Small intestine (tissue), 16 donors: ENCODE measurements around the gene PTPRB. TPM values are rescaled to one million over a fixed set of nuclear protein-coding genes. Genes with fewer than 3 reads are reported as not detected.

Experiments used
- DNase-seq, 2 donors: peaks; one replicate each; pipeline versions ENCODE4 v3.0.0 to v3.0.0-alpha.2; 2013
- FAIRE-seq: peaks from 2 replicates; lab custom pipeline; 2012; peaks lifted over from hg19 to GRCh38; lab: Jason Lieb, UNC
- H3K27ac ChIP-seq, 3 donors: one replicate each; pipeline ENCODE4 v1.5.1; 2013; ENCODE audit warnings: low read length in 2 of 3, mild to moderate bottlenecking in 2 of 3, control low read depth in 1 of 3, inconsistent platforms in 1 of 3, low read depth in 1 of 3, moderate library complexity in 1 of 3
- H3K27me3 ChIP-seq, 3 donors: one replicate each; pipeline ENCODE4 v1.6.1; 2013; ENCODE audit warnings: low read length in 3 of 3, inconsistent platforms in 1 of 3; ENCODE audit not compliant: control insufficient read depth in 3 of 3, insufficient read depth in 3 of 3
- H3K36me3 ChIP-seq, 3 donors: one replicate each; pipeline ENCODE4 v1.6.1; 2013; ENCODE audit warnings: low read length in 3 of 3, inconsistent platforms in 1 of 3, low read depth in 1 of 3, mild to moderate bottlenecking in 1 of 3, moderate library complexity in 1 of 3; ENCODE audit not compliant: control insufficient read depth in 3 of 3, insufficient read depth in 2 of 3
- H3K4me1 ChIP-seq, 3 donors: one replicate each; pipeline ENCODE4 v1.6.1; 2013; ENCODE audit warnings: low read length in 2 of 3, inconsistent platforms in 1 of 3, low read depth in 1 of 3, mild to moderate bottlenecking in 1 of 3, moderate library complexity in 1 of 3; ENCODE audit not compliant: control insufficient read depth in 3 of 3, insufficient read depth in 2 of 3
- H3K4me3 ChIP-seq, 3 donors: one replicate each; pipeline ENCODE4 v1.5.1; 2013; ENCODE audit warnings: low read length in 3 of 3, control low read depth in 1 of 3, inconsistent platforms in 1 of 3, low read depth in 1 of 3, mild to moderate bottlenecking in 1 of 3, moderate library complexity in 1 of 3
- H3K9me3 ChIP-seq, 2 donors: one replicate each; pipeline ENCODE4 v1.6.1; 2013; ENCODE audit warnings: low read depth in 1 of 2, low read length in 1 of 2; ENCODE audit not compliant: control insufficient read depth in 2 of 2, insufficient read depth in 1 of 2
- WGBS, 3 donors: extraction: QIAGEN DNeasy Blood & Tissue Kit; methylation state at CpG; one replicate each; pipeline ENCODE4 v1.1.7; 2013; 5-methylcytosine and 5-hydroxymethylcytosine counted together
- long read RNA-seq, 10 donors: transcript quantifications; one replicate each; lab custom pipeline, GENCODE V29; 2026
- polyA plus RNA-seq, 4 donors: library from polyadenylated mRNA; stranded (reverse) in 3 of 4; unstranded in 1 of 4; fragments of 200-250 nt in 3 of 4; fragments of 120-200 nt in 1 of 4; gene quantifications; one replicate each; pipeline versions ENCODE4 v1.2.1 to v1.2.3, GENCODE V29; 2013
- donor health status: healthy with polysubstance abuse.
- donor health status: control.
- donor health status: control.
- donor health status: Bipolar disorder and iron deficiency.
- donor health status: healthy.

Gene PTPRB
- polyA plus RNA-seq = 10 to 100 TPM in 1 of 4 donors, 1 to 10 TPM in 3; 1.8 to 24.4 (median 3.3) TPM
- long read RNA-seq, donor 1, partial matches to known transcripts = 0 of 1 reads
- long read RNA-seq, donor 1, other reads (novel, unspliced or antisense) = 0 of 1 reads
- long read RNA-seq, donor 2 = 0 reads
- long read RNA-seq, donor 3 = 0 reads
- long read RNA-seq, donor 4 = 0 reads
- long read RNA-seq, donor 5 = 0 reads
- long read RNA-seq, donor 6 = 0 reads
- long read RNA-seq, donor 7 = 0 reads
- long read RNA-seq, donor 8 = 0 reads
- long read RNA-seq, donor 9 = 0 reads
- long read RNA-seq, donor 10 = 0 reads

DNA sequence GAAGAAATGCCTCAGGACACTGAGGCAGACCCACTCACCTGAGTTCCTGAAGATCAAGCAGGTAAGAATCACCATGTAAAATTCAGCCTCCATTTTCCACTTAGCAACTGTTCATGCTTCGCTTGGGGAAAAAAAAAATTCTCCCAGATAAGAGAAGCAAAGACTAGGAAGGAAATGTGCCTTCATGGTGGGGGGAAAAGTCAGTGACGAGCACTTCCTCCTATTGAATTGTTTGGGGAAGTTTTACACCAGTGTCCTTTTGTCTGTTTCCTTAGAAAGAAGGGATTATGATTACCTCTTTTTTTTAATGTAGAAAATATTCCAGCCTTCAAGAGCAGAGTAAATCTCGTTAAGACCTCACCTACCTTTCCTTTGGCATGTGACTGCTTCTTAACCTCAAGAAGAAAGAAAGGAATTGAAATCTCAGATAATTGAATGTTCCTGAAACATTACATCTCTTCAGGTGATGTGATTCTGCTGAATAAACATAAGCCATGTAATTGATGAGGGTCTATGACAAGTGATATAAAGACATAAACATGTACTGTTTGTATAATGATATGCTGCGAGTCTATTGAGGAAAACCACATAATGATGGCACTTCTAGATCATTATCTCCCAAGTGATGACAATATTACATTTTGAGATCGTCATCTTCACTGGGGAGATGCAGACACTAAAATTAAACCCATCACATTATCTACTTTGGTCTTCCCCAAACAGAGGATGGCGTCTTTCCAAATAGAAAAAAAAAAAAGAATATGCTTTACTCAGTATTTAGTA, at the start of gene PTPRB:
Gene PTPRB, minus strand, starts transcription at position 127 of the 783 bp plus-strand sequence. Its CDS starts 34 bp downstream, at position 93.
- FAIRE-seq (no peak), DNase-seq (no peak)
- Histone ChIP-seq H3K36me3 (no peaks in the 10 kb centered on the region), H3K9me3 (peaks cover 0 to 3% of the 10 kb centered on the region in 2 donors), H3K4me3 (no peak within 1 kb of the TSS), H3K4me1 (no peaks in the 10 kb centered on the region), H3K27ac (peak within 1 kb of the TSS in 1 of 3 donors; percentile 89), H3K27me3 (peaks cover 0 to 4% (median 0%) of the 10 kb centered on the region in 3 donors)
- 63 to 72% (median 65%) methylated on average over 6 of the region's 6 CpGs for WGBS, 3 donors

- Histone ChIP-seq H3K27ac (no peak overlapping the region), H3K9me3 (no peaks in the 10 kb centered on the region), H3K4me3 (no peak overlapping the region), H3K27me3 (no peaks in the 10 kb centered on the region), H3K4me1 (no peaks in the 10 kb centered on the region), H3K36me3 (no peaks in the 10 kb centered on the region)
- WGBS, 3 donors = 55 to 67% (median 58%) methylated on average over 1 of the region's 1 CpG
- FAIRE-seq (no peak), DNase-seq (no peak)
Measured at GRCh38 chr12:70686907-70687306, 49.7 kb upstream of the PTPRB start.

GRCh38 chr12:70686299-70686698, 49.1 kb upstream of the PTPRB start:
- DNase-seq (no peak), FAIRE-seq (no peak)
- H3K4me3 ChIP-seq = no peak overlapping the region
- H3K9me3 ChIP-seq = no peaks in the 10 kb centered on the region
- WGBS, 3 donors = 71 to 92% (median 85%) methylated on average over 2 of the region's 2 CpGs
- H3K4me1 ChIP-seq = no peaks in the 10 kb centered on the region
- no peaks in the 10 kb centered on the region for H3K36me3 ChIP-seq
- H3K27me3 ChIP-seq = no peaks in the 10 kb centered on the region
- no peak overlapping the region for H3K27ac ChIP-seq

GRCh38 chr12:70683976-70684375, 46.7 kb upstream of the PTPRB start:
- no peak for DNase-seq
- Histone ChIP-seq H3K27me3 (no peaks in the 10 kb centered on the region), H3K4me3 (no peak overlapping the region), H3K27ac (no peak overlapping the region), H3K9me3 (peaks cover 0 to 5% of the 10 kb centered on the region in 2 donors), H3K36me3 (no peaks in the 10 kb centered on the region), H3K4me1 (no peaks in the 10 kb centered on the region)
- FAIRE-seq = no peak
- 74 to 84% (median 82%) methylated on average over 3 of the region's 3 CpGs for WGBS, 3 donors

DNA sequence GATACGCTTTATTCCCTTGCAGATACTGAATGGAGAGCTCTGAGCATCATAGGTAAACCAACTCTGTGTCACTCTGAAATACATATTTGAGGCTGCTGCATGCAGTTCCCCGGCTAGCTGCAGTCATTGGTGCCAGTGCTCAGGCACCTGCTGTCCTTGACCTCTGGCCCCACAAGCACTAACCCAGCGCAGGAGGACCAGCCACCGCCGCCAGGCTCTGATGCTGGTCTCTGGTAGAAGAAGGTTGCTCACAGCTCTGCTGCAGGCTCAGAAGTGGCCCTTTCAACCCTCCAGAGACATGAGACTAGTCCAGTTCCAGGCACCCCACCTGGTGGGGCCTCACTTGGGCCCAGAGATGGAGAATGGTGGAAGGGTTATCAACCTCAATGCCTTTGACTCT, 34.5 kb upstream of the PTPRB start:
- H3K27ac ChIP-seq = no peak overlapping the region
- H3K27me3 ChIP-seq = no peaks in the 10 kb centered on the region
- WGBS, 3 donors = 91 to 95% (median 92%) methylated on average over 5 of the region's 5 CpGs
- H3K9me3 ChIP-seq = no peaks in the 10 kb centered on the region
- DNase-seq (no peak), FAIRE-seq (no peak)
- no peaks in the 10 kb centered on the region for H3K4me1 ChIP-seq
- no peaks in the 10 kb centered on the region for H3K36me3 ChIP-seq
- H3K4me3 ChIP-seq = no peak overlapping the region

- H3K27ac ChIP-seq = no peak overlapping the region
- FAIRE-seq (no peak), DNase-seq (no peak)
- H3K27me3 ChIP-seq = no peaks in the 10 kb centered on the region
- no peaks in the 10 kb centered on the region for H3K4me1 ChIP-seq
- WGBS, 3 donors = 65 to 94% (median 80%) methylated on average over 3 of the region's 3 CpGs
- no peak overlapping the region for H3K4me3 ChIP-seq
- H3K36me3 ChIP-seq = no peaks in the 10 kb centered on the region
- no peaks in the 10 kb centered on the region for H3K9me3 ChIP-seq
Measured at GRCh38 chr12:70670948-70671347, 33.7 kb upstream of the PTPRB start.

GRCh38 chr12:70667253-70667652, 30.0 kb upstream of the PTPRB start:
- H3K27ac ChIP-seq = no peak overlapping the region
- H3K4me1 ChIP-seq = no peaks in the 10 kb centered on the region
- no peaks in the 10 kb centered on the region for H3K27me3 ChIP-seq
- DNase-seq (no peak), FAIRE-seq (no peak)
- no peak overlapping the region for H3K4me3 ChIP-seq
- WGBS, 3 donors = 87 to 94% (median 90%) methylated on average over 2 of the region's 2 CpGs
- no peaks in the 10 kb centered on the region for H3K9me3 ChIP-seq
- no peaks in the 10 kb centered on the region for H3K36me3 ChIP-seq

DNA sequence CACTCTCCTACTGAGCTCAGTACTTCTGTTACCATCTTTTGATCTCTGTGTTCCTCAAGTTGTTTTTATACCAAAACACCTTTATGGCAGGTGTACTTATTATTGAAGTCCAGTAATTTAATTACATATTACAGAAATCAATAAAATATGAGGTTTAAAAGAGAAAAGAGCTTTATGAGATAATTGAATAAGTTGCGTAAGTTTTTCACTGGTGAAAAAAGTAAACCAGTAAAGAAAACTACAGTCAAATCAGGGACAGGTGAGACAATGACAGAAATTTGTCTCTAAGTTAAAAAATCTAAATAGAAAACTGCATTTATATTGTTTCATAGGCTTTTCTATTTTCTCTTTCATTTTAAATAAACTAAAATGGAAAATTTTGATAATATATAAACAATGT, 29.1 kb upstream of the PTPRB start:
- H3K9me3 ChIP-seq = no peaks in the 10 kb centered on the region
- no peak overlapping the region for H3K27ac ChIP-seq
- no peaks in the 10 kb centered on the region for H3K27me3 ChIP-seq
- DNase-seq (no peak), FAIRE-seq (no peak)
- WGBS, 3 donors = 98 to 100% (median 100%) methylated on average over 1 of the region's 1 CpG
- no peaks in the 10 kb centered on the region for H3K4me1 ChIP-seq
- no peaks in the 10 kb centered on the region for H3K36me3 ChIP-seq
- no peak overlapping the region for H3K4me3 ChIP-seq
